ENCODE data around the gene RGS16. TPM values are rescaled to one million over a fixed set of nuclear protein-coding genes. Genes with fewer than 3 reads are reported as not detected.

The RGS16 gene
- total and polyA plus RNA-seq, 9 of the 15 experiments (the other 6 are each of a cell fraction or from before 2014, with no cell fraction given), result 0.07 to 0.55 (median 0.36) TPM

- TF ChIP-seq CXXC5 (CRISPR knock-in tag; IDR thresholded peaks at IDR 0.05) (peak; percentile 76), NFE2L1 (tag; IDR thresholded peaks at IDR 0.05; ENCODE audit: borderline replicate concordance, low read depth) (peak; percentile 68; the same call in 1 of the 2 replicates), TARDBP (IDR thresholded peaks at IDR 0.05) (no peak), DPF2 (IDR thresholded peaks at IDR 0.05) (peak; percentile 73), RBM39 (optimal IDR thresholded peaks at IDR 0.05; ENCODE audit: low read depth, low read length) (peak; percentile 47), CREM (IDR thresholded peaks at IDR 0.05; ENCODE audit: low read depth) (peak; percentile 58), YY1 (IDR thresholded peaks at IDR 0.05; ENCODE audit: borderline replicate concordance in 1 of 3, control insufficient read depth in 1 of 3, extremely low read depth in 1 of 3, insufficient read depth in 3 of 3, insufficient read length in 1 of 3, insufficient replicate concordance in 2 of 3, low read depth in 1 of 3, low read length in 2 of 3) (peak in 1 of 3 experiments; percentile 52), ETV6 (IDR thresholded peaks at IDR 0.05; ENCODE audit: borderline replicate concordance in 1 of 2, low read depth in 2 of 2, low read length in 1 of 2) (peak; percentile 41 to 73; a peak in 3 of 4 replicates), ETV6 (CRISPR knock-in tag; IDR thresholded peaks at IDR 0.05; ENCODE audit: borderline replicate concordance) (no peak), FOSL1 (tag; conservative IDR thresholded peaks at IDR 0.05) (0 out of 2 replicates have a peak, but pooled peaks have one; percentile 19), RBBP5 (IDR thresholded peaks at IDR 0.05; ENCODE audit: borderline replicate concordance, insufficient read depth, low read length, poor library complexity, severe bottlenecking) (peak; percentile 15)
- TF ChIP-seq, protein P1, sequence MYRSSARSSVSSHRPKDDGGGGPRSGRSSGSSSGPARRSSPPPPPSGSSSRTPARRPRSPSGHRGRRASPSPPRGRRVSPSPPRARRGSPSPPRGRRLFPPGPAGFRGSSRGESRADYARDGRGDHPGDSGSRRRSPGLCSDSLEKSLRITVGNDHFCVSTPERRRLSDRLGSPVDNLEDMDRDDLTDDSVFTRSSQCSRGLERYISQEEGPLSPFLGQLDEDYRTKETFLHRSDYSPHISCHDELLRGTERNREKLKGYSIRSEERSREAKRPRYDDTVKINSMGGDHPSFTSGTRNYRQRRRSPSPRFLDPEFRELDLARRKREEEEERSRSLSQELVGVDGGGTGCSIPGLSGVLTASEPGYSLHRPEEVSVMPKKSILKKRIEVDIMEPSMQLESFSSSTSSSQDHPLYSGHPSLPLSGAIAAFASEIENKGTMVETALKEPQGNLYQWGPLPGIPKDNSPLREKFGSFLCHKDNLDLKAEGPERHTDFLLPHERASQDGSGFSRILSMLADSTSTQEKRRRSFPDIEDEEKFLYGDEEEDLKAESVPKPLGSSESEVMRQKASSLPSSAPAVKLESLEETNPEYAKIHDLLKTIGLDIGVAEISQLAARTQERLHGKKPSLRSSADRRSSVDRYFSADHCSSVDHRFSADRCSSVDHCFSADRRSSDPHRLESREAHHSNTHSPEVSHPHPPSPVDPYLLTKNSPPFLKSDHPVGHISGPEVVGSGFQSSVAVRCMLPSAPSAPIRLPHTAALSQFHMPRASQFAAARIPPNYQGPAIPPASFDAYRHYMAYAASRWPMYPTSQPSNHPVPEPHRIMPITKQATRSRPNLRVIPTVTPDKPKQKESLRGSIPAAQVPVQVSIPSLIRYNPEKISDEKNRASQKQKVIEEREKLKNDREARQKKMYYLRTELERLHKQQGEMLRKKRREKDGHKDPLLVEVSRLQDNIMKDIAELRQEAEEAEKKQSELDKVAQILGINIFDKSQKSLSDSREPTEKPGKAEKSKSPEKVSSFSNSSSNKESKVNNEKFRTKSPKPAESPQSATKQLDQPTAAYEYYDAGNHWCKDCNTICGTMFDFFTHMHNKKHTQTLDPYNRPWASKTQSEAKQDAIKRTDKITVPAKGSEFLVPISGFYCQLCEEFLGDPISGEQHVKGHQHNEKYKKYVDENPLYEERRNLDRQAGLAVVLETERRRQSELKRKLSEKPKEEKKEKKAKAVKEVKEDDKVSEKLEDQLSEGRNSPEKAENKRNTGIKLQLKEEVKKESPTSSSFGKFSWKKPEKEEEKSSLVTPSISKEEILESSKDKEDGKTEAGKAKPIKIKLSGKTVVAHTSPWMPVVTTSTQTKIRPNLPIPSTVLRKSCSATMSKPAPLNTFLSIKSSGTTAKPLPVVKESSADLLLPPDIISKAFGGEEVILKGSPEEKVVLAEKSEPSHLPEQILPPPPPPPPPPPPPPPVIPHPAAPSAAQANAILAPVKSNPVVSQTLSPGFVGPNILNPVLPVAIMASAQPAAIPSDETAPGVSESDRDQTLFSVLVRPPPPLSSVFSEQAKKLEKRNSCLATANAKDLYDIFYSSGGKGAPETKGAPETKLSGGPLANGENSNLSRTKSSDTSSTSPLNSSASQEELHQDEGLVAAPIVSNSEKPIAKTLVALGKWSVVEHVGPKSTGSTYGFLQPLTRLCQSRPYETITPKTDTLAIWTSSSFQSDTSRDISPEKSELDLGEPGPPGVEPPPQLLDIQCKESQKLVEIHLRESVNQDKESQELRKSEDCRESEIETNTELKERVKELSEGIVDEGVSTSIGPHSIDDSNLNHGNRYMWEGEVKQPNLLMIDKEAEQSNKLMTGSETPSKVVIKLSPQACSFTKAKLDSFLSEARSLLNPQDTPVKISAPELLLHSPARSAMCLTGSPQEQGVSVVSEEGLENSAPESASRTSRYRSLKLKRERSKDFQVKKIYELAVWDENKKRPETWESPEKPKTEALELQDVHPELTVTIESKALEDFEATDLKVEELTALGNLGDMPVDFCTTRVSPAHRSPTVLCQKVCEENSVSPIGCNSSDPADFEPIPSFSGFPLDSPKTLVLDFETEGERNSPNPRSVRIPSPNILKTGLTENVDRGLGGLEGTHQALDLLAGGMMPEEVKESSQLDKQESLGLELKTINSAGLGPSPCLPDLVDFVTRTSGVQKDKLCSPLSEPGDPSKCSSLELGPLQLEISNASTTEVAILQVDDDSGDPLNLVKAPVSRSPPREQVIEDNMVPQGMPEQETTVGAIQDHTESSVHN (IDR thresholded peaks at IDR 0.05; ENCODE audit: borderline replicate concordance in 1 of 2, low read depth in 1 of 2), result no peak
- TF ChIP-seq, protein P2, sequence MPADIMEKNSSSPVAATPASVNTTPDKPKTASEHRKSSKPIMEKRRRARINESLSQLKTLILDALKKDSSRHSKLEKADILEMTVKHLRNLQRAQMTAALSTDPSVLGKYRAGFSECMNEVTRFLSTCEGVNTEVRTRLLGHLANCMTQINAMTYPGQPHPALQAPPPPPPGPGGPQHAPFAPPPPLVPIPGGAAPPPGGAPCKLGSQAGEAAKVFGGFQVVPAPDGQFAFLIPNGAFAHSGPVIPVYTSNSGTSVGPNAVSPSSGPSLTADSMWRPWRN (IDR thresholded peaks at IDR 0.05; ENCODE audit: low read depth), result no peak
These were observed 17.8 kb downstream of the RGS16 start (continued) for GRCh38 chr1:182586380-182586779.

Measured in K562 (cell line).